HepG2 (cell line): ENCODE results near the gene ASXL1. TPM values are rescaled to one million over a fixed set of nuclear protein-coding genes. Genes with fewer than 3 reads are reported as not detected.

Experiments
- FIP1L1 ChIP-seq: fragments of 200-400 bp; formaldehyde crosslinking; IDR thresholded peaks from 2 replicates; pipeline ENCODE4 v1.6.1; 2018; ENCODE audit warnings: low read depth, mild to moderate bottlenecking, low read length, moderate library complexity, borderline replicate concordance; ENCODE audit not compliant: insufficient read depth
- HES4 ChIP-seq: sonication (generic); formaldehyde crosslinking; IDR thresholded peaks from 2 replicates; pipeline ENCODE4 v1.9.0; 2021; ENCODE audit warnings: mild to moderate bottlenecking, missing genetic modification reagents, borderline replicate concordance
- MAFG ChIP-seq: sonication (generic); formaldehyde crosslinking; IDR thresholded peaks from 2 replicates; pipeline ENCODE4 v1.5.1; 2020; ENCODE audit warnings: mild to moderate bottlenecking, missing genetic modification reagents
- MED8 ChIP-seq: sonication (generic); formaldehyde crosslinking; IDR thresholded peaks from 2 replicates; pipeline ENCODE4 v1.8.1; 2023; ENCODE audit warnings: mild to moderate bottlenecking, missing genetic modification reagents; ENCODE audit not compliant: insufficient replicate concordance
- MZF1 ChIP-seq: sonication (generic); formaldehyde crosslinking; IDR thresholded peaks from 2 replicates; pipeline ENCODE4 v1.8.1; 2023; ENCODE audit warnings: mild to moderate bottlenecking, missing genetic modification reagents, borderline replicate concordance
- NONO ChIP-seq, 2 experiments: fragments of 450-650 bp in 1 of 2; sonication (generic) in 1 of 2; formaldehyde crosslinking in 1 of 2; IDR thresholded peaks in 1 of 2; conservative IDR thresholded peaks in 1 of 2; 2 replicates each; pipeline versions ENCODE4 v1.6.1 to v1.8.0; 2017 to 2022; ENCODE audit warnings: mild to moderate bottlenecking in 1 of 2, missing genetic modification reagents in 1 of 2, moderate library complexity in 1 of 2
- RBAK ChIP-seq: sonication (generic); formaldehyde crosslinking; IDR thresholded peaks from 2 replicates; pipeline ENCODE4 v1.5.1; 2020; ENCODE audit warnings: mild to moderate bottlenecking, missing genetic modification reagents
- ZBTB8A ChIP-seq: sonication (generic); formaldehyde crosslinking; IDR thresholded peaks from 2 replicates; pipeline ENCODE4 v1.4.0; 2020; ENCODE audit warnings: mild to moderate bottlenecking, low read depth, missing genetic modification reagents, borderline replicate concordance
- ZNF552 ChIP-seq: sonication (generic); formaldehyde crosslinking; IDR thresholded peaks from 2 replicates; pipeline ENCODE4 v1.9.0; 2022; ENCODE audit warnings: missing genetic modification reagents, mild to moderate bottlenecking, borderline replicate concordance
- polyA plus RNA-seq, 8 experiments: library from polyadenylated mRNA; depleted of rRNA in 3 of 8; stranded (reverse) in 7 of 8; unstranded in 1 of 8; fragments of >200 nt; fragmentation: Illumina TruSeq in 4 of 8; extraction: Trizol in 4 of 8; gene quantifications; 2 replicates each; pipeline versions ENCODE4 v1.2.1 to v1.2.3, GENCODE V29; 2011 to 2016; ENCODE audit warnings: low read depth in 4 of 8, missing spikeins in 1 of 8, mixed read lengths in 1 of 8; ENCODE audit not compliant: insufficient read depth in 1 of 8
- total RNA-seq, 5 experiments: library from RNA; depleted of rRNA; stranded (reverse); fragments of >200 nt; fragmentation: Illumina TruSeq; extraction: Trizol; gene quantifications; 2 replicates each; pipeline ENCODE4 v1.2.3, GENCODE V29; 2016; ENCODE audit warnings: low read depth in 1 of 5
- TF ChIP-seq, protein P1 (sequence below), 2 experiments: fragments of 450-650 bp in 1 of 2; sonication (generic) in 1 of 2; formaldehyde crosslinking in 1 of 2; IDR thresholded peaks; 2 replicates each; pipeline versions ENCODE4 v1.6.1 to v1.8.0; 2016 to 2022; ENCODE audit warnings: antibody characterized with exemption in 1 of 2, mild to moderate bottlenecking in 1 of 2, missing genetic modification reagents in 1 of 2
- TF ChIP-seq, protein P2 (sequence below): sonication (generic); formaldehyde crosslinking; IDR thresholded peaks from 2 replicates; pipeline ENCODE4 v1.4.0; 2020; ENCODE audit warnings: mild to moderate bottlenecking, missing genetic modification reagents
- TF ChIP-seq, protein P3 (sequence below), 2 experiments: sonication (generic) in 1 of 2; formaldehyde crosslinking in 1 of 2; IDR thresholded peaks; 2 replicates each; pipeline versions ENCODE4 v1.6.1 to v1.9.0; 2014 to 2022; ENCODE audit warnings: antibody characterized with exemption in 1 of 2, borderline replicate concordance in 1 of 2, inconsistent platforms in 1 of 2, low read depth in 1 of 2, missing genetic modification reagents in 1 of 2

ASXL1 gene
- total and polyA plus RNA-seq, 2 of the 13 experiments (the other 11 are each of a cell fraction or from before 2014, with no cell fraction given), result 62.1 to 74.8 TPM

DNA sequence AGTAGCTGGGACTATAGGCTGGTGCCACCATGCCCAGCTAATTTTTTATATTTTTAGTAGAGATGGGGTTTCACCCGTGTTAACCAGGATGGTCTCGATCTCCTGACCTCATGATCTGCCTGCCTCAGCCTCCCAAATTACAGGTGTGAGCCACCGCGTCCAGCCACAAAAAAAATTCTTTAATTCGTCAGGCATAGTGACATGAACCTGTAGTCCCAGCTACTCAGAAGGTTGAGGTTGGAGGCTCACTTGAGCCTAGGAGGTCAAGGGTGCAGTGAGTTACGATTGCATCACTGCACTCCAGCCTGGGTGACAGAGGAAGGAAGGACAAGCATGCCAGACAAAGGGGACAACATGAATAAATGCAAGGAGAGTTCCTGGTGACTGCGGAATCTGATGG, 19.5 kb upstream of the ASXL1 start (continued):
- TF ChIP-seq, protein P1, sequence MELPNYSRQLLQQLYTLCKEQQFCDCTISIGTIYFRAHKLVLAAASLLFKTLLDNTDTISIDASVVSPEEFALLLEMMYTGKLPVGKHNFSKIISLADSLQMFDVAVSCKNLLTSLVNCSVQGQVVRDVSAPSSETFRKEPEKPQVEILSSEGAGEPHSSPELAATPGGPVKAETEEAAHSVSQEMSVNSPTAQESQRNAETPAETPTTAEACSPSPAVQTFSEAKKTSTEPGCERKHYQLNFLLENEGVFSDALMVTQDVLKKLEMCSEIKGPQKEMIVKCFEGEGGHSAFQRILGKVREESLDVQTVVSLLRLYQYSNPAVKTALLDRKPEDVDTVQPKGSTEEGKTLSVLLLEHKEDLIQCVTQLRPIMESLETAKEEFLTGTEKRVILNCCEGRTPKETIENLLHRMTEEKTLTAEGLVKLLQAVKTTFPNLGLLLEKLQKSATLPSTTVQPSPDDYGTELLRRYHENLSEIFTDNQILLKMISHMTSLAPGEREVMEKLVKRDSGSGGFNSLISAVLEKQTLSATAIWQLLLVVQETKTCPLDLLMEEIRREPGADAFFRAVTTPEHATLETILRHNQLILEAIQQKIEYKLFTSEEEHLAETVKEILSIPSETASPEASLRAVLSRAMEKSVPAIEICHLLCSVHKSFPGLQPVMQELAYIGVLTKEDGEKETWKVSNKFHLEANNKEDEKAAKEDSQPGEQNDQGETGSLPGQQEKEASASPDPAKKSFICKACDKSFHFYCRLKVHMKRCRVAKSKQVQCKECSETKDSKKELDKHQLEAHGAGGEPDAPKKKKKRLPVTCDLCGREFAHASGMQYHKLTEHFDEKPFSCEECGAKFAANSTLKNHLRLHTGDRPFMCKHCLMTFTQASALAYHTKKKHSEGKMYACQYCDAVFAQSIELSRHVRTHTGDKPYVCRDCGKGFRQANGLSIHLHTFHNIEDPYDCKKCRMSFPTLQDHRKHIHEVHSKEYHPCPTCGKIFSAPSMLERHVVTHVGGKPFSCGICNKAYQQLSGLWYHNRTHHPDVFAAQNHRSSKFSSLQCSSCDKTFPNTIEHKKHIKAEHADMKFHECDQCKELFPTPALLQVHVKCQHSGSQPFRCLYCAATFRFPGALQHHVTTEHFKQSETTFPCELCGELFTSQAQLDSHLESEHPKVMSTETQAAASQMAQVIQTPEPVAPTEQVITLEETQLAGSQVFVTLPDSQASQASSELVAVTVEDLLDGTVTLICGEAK (IDR thresholded peaks at IDR 0.05), result no peak
- TF ChIP-seq, protein P1 (CRISPR knock-in tag; IDR thresholded peaks at IDR 0.05), result peak; percentile 55; the same call in 1 of the 2 replicates
- TF ChIP-seq, protein P2, sequence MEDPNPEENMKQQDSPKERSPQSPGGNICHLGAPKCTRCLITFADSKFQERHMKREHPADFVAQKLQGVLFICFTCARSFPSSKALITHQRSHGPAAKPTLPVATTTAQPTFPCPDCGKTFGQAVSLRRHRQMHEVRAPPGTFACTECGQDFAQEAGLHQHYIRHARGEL, result no peak
- TF ChIP-seq MED8 (CRISPR knock-in tag), result no peak
- 0 out of 2 replicates have a peak, but pooled peaks have one; percentile 25 for TF ChIP-seq RBAK (CRISPR knock-in tag)
- TF ChIP-seq ZBTB8A, result no peak
- TF ChIP-seq HES4, result no peak
- no peak for TF ChIP-seq NONO (IDR thresholded peaks at IDR 0.05)
- peak; percentile 57; the same call in 1 of the 2 replicates for TF ChIP-seq NONO (CRISPR knock-in tag; conservative IDR thresholded peaks at IDR 0.05)
- no peak for TF ChIP-seq MZF1 (CRISPR knock-in tag)
- no peak for TF ChIP-seq MAFG (CRISPR knock-in tag)
- TF ChIP-seq FIP1L1, result no peak
- TF ChIP-seq ZNF552 (CRISPR knock-in tag), result no peak
- TF ChIP-seq, protein P3, sequence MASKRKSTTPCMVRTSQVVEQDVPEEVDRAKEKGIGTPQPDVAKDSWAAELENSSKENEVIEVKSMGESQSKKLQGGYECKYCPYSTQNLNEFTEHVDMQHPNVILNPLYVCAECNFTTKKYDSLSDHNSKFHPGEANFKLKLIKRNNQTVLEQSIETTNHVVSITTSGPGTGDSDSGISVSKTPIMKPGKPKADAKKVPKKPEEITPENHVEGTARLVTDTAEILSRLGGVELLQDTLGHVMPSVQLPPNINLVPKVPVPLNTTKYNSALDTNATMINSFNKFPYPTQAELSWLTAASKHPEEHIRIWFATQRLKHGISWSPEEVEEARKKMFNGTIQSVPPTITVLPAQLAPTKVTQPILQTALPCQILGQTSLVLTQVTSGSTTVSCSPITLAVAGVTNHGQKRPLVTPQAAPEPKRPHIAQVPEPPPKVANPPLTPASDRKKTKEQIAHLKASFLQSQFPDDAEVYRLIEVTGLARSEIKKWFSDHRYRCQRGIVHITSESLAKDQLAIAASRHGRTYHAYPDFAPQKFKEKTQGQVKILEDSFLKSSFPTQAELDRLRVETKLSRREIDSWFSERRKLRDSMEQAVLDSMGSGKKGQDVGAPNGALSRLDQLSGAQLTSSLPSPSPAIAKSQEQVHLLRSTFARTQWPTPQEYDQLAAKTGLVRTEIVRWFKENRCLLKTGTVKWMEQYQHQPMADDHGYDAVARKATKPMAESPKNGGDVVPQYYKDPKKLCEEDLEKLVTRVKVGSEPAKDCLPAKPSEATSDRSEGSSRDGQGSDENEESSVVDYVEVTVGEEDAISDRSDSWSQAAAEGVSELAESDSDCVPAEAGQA (IDR thresholded peaks at IDR 0.05; ENCODE audit: low read depth), result no peak
- TF ChIP-seq, protein P3 (CRISPR knock-in tag; IDR thresholded peaks at IDR 0.05; ENCODE audit: borderline replicate concordance), result no peak
